GM12878 (cell line): ENCODE data around the gene AMPD3.

Experiments used
- BHLHE40 ChIP-seq, 2 experiments: fragments of 450-650 bp in 1 of 2; IDR thresholded peaks; 2 replicates each; pipeline ENCODE4 v1.6.1; 2011 to 2017; ENCODE audit warnings: low read depth in 2 of 2, borderline replicate concordance in 1 of 2, improper control_type of control experiment in 1 of 2, low read length in 1 of 2, mild to moderate bottlenecking in 1 of 2
- CTCF ChIP-seq, 3 experiments: IDR thresholded peaks in 2 of 3; conservative IDR thresholded peaks in 1 of 3; 2 replicates each; pipeline ENCODE4 v1.5.1; 2011; ENCODE audit warnings: low read depth in 3 of 3, low read length in 3 of 3, mild to moderate bottlenecking in 3 of 3, control low read depth in 2 of 3, moderate library complexity in 2 of 3, inconsistent platforms in 1 of 3, mixed read lengths in 1 of 3; ENCODE audit not compliant: control insufficient read depth in 2 of 3, insufficient read depth in 1 of 3; ENCODE audit errors: extremely low read depth in 1 of 3
- FOS ChIP-seq: IDR thresholded peaks from 3 replicates; pipeline ENCODE4 v1.6.1; 2011; ENCODE audit warnings: borderline replicate concordance; ENCODE audit not compliant: insufficient read length; ENCODE audit errors: extremely low read depth
- HDAC6 ChIP-seq: fragments of 200-600 bp; sonication (generic); IDR thresholded peaks from one replicate; pipeline ENCODE4 v1.8.0; 2017; ENCODE audit warnings: antibody characterized with exemption; ENCODE audit not compliant: unreplicated experiment
- JUNB ChIP-seq: IDR thresholded peaks from 2 replicates; pipeline ENCODE4 v1.6.1; 2016; ENCODE audit warnings: antibody characterized with exemption, mild to moderate bottlenecking
- PKNOX1 ChIP-seq: fragments of 450-650 bp; IDR thresholded peaks from 2 replicates; pipeline ENCODE4 v1.6.1; 2016; ENCODE audit warnings: mild to moderate bottlenecking
- POLR2A ChIP-seq: IDR thresholded peaks from 2 replicates; pipeline ENCODE4 v1.6.1; 2011; ENCODE audit warnings: low read depth, mild to moderate bottlenecking, low read length
- SMAD1 ChIP-seq: fragments of 450-650 bp; IDR thresholded peaks from 2 replicates; pipeline ENCODE4 v1.6.1; 2018; ENCODE audit warnings: mild to moderate bottlenecking, low read depth; ENCODE audit not compliant: partially characterized antibody
- SUZ12 ChIP-seq: fragments of 200-600 bp; sonication (generic); IDR thresholded peaks from one replicate; pipeline ENCODE4 v1.6.1; 2018; ENCODE audit warnings: antibody characterized with exemption, mild to moderate bottlenecking; ENCODE audit not compliant: unreplicated experiment
- TARDBP ChIP-seq: IDR thresholded peaks from 2 replicates; pipeline ENCODE4 v1.6.1; 2016; ENCODE audit warnings: borderline replicate concordance
- ZBTB11 ChIP-seq: fragments of 450-650 bp; formaldehyde crosslinking; IDR thresholded peaks from 2 replicates; pipeline ENCODE4 v1.5.0; 2022; ENCODE audit warnings: mild to moderate bottlenecking, missing genetic modification characterization

GRCh38 chr11:10503221-10503620 lies 48.2 kb downstream of the AMPD3 start:
- no peak for TF ChIP-seq CTCF (IDR thresholded peaks at IDR 0.05 in 2 of 3, conservative IDR thresholded peaks at IDR 0.05 in 1 of 3; ENCODE audit: control insufficient read depth in 2 of 3, extremely low read depth in 1 of 3, insufficient read depth in 1 of 3, low read depth in 3 of 3, low read length in 3 of 3)
- TF ChIP-seq ZBTB11 (CRISPR knock-in tag), result no peak
- TF ChIP-seq SMAD1, result no peak
- no peak for TF ChIP-seq JUNB
- TF ChIP-seq SUZ12, result no peak
- TF ChIP-seq POLR2A, result no peak
- TF ChIP-seq BHLHE40 (IDR thresholded peaks at IDR 0.05; ENCODE audit: borderline replicate concordance in 1 of 2, low read depth in 2 of 2, low read length in 1 of 2), result no peak
- no peak for TF ChIP-seq FOS
- no peak for TF ChIP-seq PKNOX1
- no peak for TF ChIP-seq TARDBP
- no peak for TF ChIP-seq HDAC6
